ENCODE results near the gene ARID5B. TPM values are rescaled to one million over a fixed set of nuclear protein-coding genes. Genes with fewer than 3 reads are reported as not detected.

The ARID5B gene
- total RNA-seq, 1 donor from 2014 or later: 65.1 TPM

DNA sequence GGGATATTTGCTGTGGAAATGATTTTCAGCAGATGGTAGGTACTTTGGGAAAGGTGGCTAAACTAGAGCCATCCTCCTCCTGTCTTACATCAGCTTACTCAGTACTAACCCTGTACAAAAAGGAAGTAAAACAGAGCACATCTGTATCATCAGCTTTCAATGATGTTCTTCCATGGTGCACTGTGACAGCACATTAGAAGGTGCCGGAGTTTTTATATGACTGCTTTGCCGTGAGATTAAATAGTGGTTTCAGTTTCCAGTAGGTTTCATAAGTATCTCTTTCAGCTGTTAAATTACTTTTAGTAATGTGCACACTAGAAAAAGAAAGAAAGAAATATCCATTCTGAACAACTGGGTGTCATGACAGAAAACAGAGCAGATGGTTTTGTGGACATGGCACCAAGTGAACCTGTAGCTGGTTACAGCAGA, 86.5 kb downstream of the ARID5B start:
- Mint-ChIP-seq H3K27me3 (ENCODE audit: insufficient read depth) (no peaks in the 10 kb centered on the region), H3K4me1 (ENCODE audit: low read depth) (peaks cover 87% of the 10 kb centered on the region), H3K27ac (peak overlapping the region; percentile 99), H3K9me3 (no peaks in the 10 kb centered on the region), H3K4me3 (peak overlapping the region; percentile 78), H3K36me3 (ENCODE audit: low read depth) (peaks cover 45% of the 10 kb centered on the region)
- DNase-seq (ENCODE audit: low spot score): peak; percentile 33
- intact Hi-C loops (cut with micrococcal nuclease): loop anchor here (1.0 to 5.0 kb wide), 8 partner anchors 7 to 1079 kb away; no protein-coding TSS in a partner anchor

- H3K36me3 Mint-ChIP-seq (ENCODE audit: low read depth): peaks cover 38% of the 10 kb centered on the region
- intact Hi-C loops (cut with micrococcal nuclease): loop anchor here (5.0 to 10.0 kb wide), 2 partner anchors 1077 to 1185 kb away; no protein-coding TSS in a partner anchor
- no peaks in the 10 kb centered on the region for H3K27me3 Mint-ChIP-seq (ENCODE audit: insufficient read depth)
Measured at GRCh38 chr10:61989995-61990760, 88.7 kb downstream of the ARID5B start.

DNA sequence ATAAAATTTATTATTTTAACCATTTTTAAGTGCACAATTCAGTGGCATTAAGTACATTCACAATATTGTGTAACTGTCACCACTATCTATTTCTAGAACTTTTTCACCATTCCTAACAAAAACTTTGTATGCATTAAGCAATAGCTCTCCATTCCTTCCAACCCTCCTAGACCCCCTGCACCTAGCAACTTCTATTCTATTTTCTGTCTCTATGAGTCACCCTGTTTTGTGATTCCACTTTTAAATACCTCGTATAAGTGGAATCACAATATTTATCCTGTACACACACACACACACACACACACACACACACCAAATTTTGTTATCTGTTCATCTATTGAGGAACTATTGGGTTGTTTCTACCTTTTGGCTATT, 89.2 kb downstream of the ARID5B start:
- DNase-seq (ENCODE audit: low spot score): no peak
- H3K4me3 Mint-ChIP-seq: peak overlapping the region; percentile 34
- intact Hi-C loops (cut with micrococcal nuclease): loop anchor here (10.0 kb wide), 1 partner anchor 1184 kb away; no protein-coding TSS in a partner anchor
- H3K9me3 Mint-ChIP-seq: no peaks in the 10 kb centered on the region
- H3K36me3 Mint-ChIP-seq (ENCODE audit: low read depth): peaks cover 35% of the 10 kb centered on the region
- H3K4me1 Mint-ChIP-seq (ENCODE audit: low read depth): peaks cover 90% of the 10 kb centered on the region
- no peaks in the 10 kb centered on the region for H3K27me3 Mint-ChIP-seq (ENCODE audit: insufficient read depth)
- H3K27ac Mint-ChIP-seq: peak overlapping the region; percentile 81

More at GRCh38 chr10:61989995-61990760, 88.7 kb downstream of the ARID5B start:
- no peaks in the 10 kb centered on the region for H3K9me3 Mint-ChIP-seq
- DNase-seq (ENCODE audit: low spot score): no peak
- H3K4me3 Mint-ChIP-seq: peak overlapping the region; percentile 20
- peaks cover 90% of the 10 kb centered on the region for H3K4me1 Mint-ChIP-seq (ENCODE audit: low read depth)
- peak overlapping the region; percentile 81 for H3K27ac Mint-ChIP-seq

GRCh38 chr10:61991166-61991565, 89.7 kb downstream of the ARID5B start:
- H3K36me3 Mint-ChIP-seq (ENCODE audit: low read depth): peaks cover 35% of the 10 kb centered on the region
- DNase-seq (ENCODE audit: low spot score): no peak
- H3K9me3 Mint-ChIP-seq: no peaks in the 10 kb centered on the region
- peaks cover 90% of the 10 kb centered on the region for H3K4me1 Mint-ChIP-seq (ENCODE audit: low read depth)
- intact Hi-C loops (cut with micrococcal nuclease): loop anchor here (10.0 kb wide), 1 partner anchor 1184 kb away; no protein-coding TSS in a partner anchor
- H3K27ac Mint-ChIP-seq: peak overlapping the region; percentile 90
- no peak overlapping the region for H3K4me3 Mint-ChIP-seq
- no peaks in the 10 kb centered on the region for H3K27me3 Mint-ChIP-seq (ENCODE audit: insufficient read depth)

- no peaks in the 10 kb centered on the region for H3K9me3 Mint-ChIP-seq
- H3K4me1 Mint-ChIP-seq (ENCODE audit: low read depth): peaks cover 89% of the 10 kb centered on the region
- intact Hi-C loops (cut with micrococcal nuclease): loop anchor here (1.0 to 10.0 kb wide), 5 partner anchors 49 to 1183 kb away; partner anchors contain the start of gene EGR2
- peaks cover 35% of the 10 kb centered on the region for H3K36me3 Mint-ChIP-seq (ENCODE audit: low read depth)
- no peaks in the 10 kb centered on the region for H3K27me3 Mint-ChIP-seq (ENCODE audit: insufficient read depth)
- peak overlapping the region; percentile 76 for H3K4me3 Mint-ChIP-seq
- no peak for DNase-seq (ENCODE audit: low spot score)
- peak overlapping the region; percentile 90 for H3K27ac Mint-ChIP-seq
Measured at GRCh38 chr10:61992059-61992460, 90.6 kb downstream of the ARID5B start.

GRCh38 chr10:61992671-61993668, 91.5 kb downstream of the ARID5B start:
- peak; percentile 69 for DNase-seq (ENCODE audit: low spot score)

DNA sequence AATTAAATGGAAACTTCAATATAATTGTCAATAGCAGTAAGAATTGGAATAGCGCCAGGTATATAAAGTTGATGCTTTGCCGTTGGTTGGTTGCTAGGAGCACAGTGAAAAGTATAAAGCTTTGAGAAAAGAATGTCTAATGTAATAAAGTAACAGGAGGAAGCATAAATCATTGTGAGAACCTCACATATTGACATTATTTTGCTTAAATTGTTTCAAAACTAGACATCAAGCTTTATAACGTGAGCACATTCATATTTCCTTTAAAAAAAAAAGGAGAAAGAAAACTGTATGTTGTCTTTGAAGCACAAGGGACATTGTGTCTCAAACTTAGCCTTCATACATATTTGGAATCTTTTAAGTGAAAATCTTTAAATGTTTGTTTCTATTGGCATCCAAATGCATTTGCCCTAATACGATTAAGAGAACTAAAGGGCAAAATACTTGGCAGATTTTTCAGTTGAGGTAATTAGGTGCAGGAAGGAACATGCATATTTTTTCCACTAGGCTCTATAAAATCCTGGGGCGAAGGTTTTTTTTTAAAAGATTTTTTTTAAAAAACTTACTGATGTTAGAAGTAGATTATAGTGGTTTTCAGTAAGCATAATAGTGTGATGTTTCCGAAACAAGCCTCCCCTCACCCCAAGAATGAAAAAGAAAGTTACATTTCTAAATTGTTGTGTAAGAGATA, 92.4 kb downstream of the ARID5B start:
- Mint-ChIP-seq H3K27me3 (ENCODE audit: insufficient read depth) (no peaks in the 10 kb centered on the region), H3K4me3 (peak overlapping the region; percentile 76), H3K27ac (peak overlapping the region; percentile 90), H3K36me3 (ENCODE audit: low read depth) (peaks cover 42% of the 10 kb centered on the region), H3K9me3 (peaks cover 3% of the 10 kb centered on the region), H3K4me1 (ENCODE audit: low read depth) (peaks cover 88% of the 10 kb centered on the region)
- DNase-seq (ENCODE audit: low spot score): no peak
- intact Hi-C loops (cut with micrococcal nuclease): loop anchor here (1.0 to 10.0 kb wide), 8 partner anchors 8 to 1181 kb away; partner anchors contain the start of gene EGR2

More at GRCh38 chr10:61992671-61993668, 91.5 kb downstream of the ARID5B start:
- H3K4me1 Mint-ChIP-seq (ENCODE audit: low read depth): peaks cover 86% of the 10 kb centered on the region
- intact Hi-C loops (cut with micrococcal nuclease): loop anchor here (1.0 to 10.0 kb wide), 7 partner anchors 50 to 1182 kb away; partner anchors contain the start of gene EGR2
- H3K9me3 Mint-ChIP-seq: no peaks in the 10 kb centered on the region
- peak overlapping the region; percentile 90 for H3K27ac Mint-ChIP-seq
- peaks cover 36% of the 10 kb centered on the region for H3K36me3 Mint-ChIP-seq (ENCODE audit: low read depth)
- H3K4me3 Mint-ChIP-seq: peak overlapping the region; percentile 76
- H3K27me3 Mint-ChIP-seq (ENCODE audit: insufficient read depth): no peaks in the 10 kb centered on the region

GRCh38 chr10:61994405-61995219, 93.1 kb downstream of the ARID5B start:
- Mint-ChIP-seq H3K4me3 (peak overlapping the region; percentile 66), H3K4me1 (ENCODE audit: low read depth) (peaks cover 94% of the 10 kb centered on the region), H3K27ac (peak overlapping the region; percentile 90), H3K27me3 (ENCODE audit: insufficient read depth) (no peaks in the 10 kb centered on the region), H3K9me3 (peaks cover 3% of the 10 kb centered on the region), H3K36me3 (ENCODE audit: low read depth) (peaks cover 49% of the 10 kb centered on the region)
- intact Hi-C loops (cut with micrococcal nuclease): loop anchor here (1.0 to 10.0 kb wide), 5 partner anchors 7 to 1180 kb away; no protein-coding TSS in a partner anchor
- no peak for DNase-seq (ENCODE audit: low spot score)

GRCh38 chr10:61995220-61995503, 93.7 kb downstream of the ARID5B start:
- Mint-ChIP-seq H3K4me3 (peak overlapping the region; percentile 66), H3K4me1 (ENCODE audit: low read depth) (peaks cover 94% of the 10 kb centered on the region), H3K27me3 (ENCODE audit: insufficient read depth) (no peaks in the 10 kb centered on the region), H3K36me3 (ENCODE audit: low read depth) (peaks cover 49% of the 10 kb centered on the region), H3K9me3 (peaks cover 3% of the 10 kb centered on the region), H3K27ac (peak overlapping the region; percentile 90)
- no peak for DNase-seq (ENCODE audit: low spot score)
- intact Hi-C loops (cut with micrococcal nuclease): loop anchor here (1.0 to 10.0 kb wide), 2 partner anchors 8 to 1180 kb away; no protein-coding TSS in a partner anchor

GRCh38 chr10:61998937-61999336, 97.4 kb downstream of the ARID5B start:
- no peak overlapping the region for H3K4me3 Mint-ChIP-seq
- DNase-seq (ENCODE audit: low spot score): no peak
- peaks cover 3% of the 10 kb centered on the region for H3K9me3 Mint-ChIP-seq
- intact Hi-C loops (cut with micrococcal nuclease): loop anchor here (10.0 kb wide), 1 partner anchor 1176 kb away; no protein-coding TSS in a partner anchor
- peaks cover 57% of the 10 kb centered on the region for H3K36me3 Mint-ChIP-seq (ENCODE audit: low read depth)
- H3K4me1 Mint-ChIP-seq (ENCODE audit: low read depth): peaks cover 94% of the 10 kb centered on the region
- no peaks in the 10 kb centered on the region for H3K27me3 Mint-ChIP-seq (ENCODE audit: insufficient read depth)
- no peak overlapping the region for H3K27ac Mint-ChIP-seq

DNA sequence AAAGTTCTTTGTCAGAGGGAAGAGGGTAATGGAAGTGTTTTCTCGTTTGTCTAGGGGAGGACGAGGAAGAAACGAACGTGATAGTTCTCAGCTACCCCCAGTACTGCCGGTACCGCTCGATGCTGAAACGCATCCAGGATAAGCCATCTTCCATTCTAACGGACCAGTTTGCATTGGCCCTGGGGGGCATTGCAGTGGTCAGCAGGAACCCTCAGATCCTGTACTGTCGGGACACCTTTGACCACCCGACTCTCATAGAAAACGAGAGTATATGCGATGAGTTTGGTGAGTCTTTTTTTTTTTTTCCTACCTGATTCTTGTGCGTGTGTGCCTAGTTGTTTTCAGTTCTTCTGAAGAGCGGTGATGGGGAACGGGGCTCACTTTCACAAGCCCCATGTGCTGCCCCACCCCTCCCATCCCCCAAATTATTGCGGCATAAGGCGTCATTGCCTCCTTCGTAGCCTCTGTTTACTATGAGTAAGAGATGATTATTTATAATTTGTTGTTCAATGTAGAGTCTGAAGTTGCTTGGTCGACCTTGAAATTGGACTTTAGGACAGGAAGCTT, 98.6 kb downstream of the ARID5B start:
- peaks cover 3% of the 10 kb centered on the region for H3K9me3 Mint-ChIP-seq
- peaks cover 94% of the 10 kb centered on the region for H3K4me1 Mint-ChIP-seq (ENCODE audit: low read depth)
- intact Hi-C loops (cut with micrococcal nuclease): no loop called here
- no peak overlapping the region for H3K27ac Mint-ChIP-seq
- no peaks in the 10 kb centered on the region for H3K27me3 Mint-ChIP-seq (ENCODE audit: insufficient read depth)
- no peak for DNase-seq (ENCODE audit: low spot score)
- H3K4me3 Mint-ChIP-seq: no peak overlapping the region
- H3K36me3 Mint-ChIP-seq (ENCODE audit: low read depth): peaks cover 66% of the 10 kb centered on the region

Data from activated T-helper 1 cell treated with anti-CD3 and anti-CD28 coated beads, Interleukin-12 subunit alpha, Interleukin-12 subunit beta, Interleukin-2, Interleukin-4 antibody, amounts not matched to agents 30 ng/mL and 10 ng/mL and 1 ng/mL, durations not matched to agents 14 hours and 24 hours and 36 hours (primary cell).